Gastroesophageal sphincter (tissue), 4 donors: Measurements from ENCODE around the gene LRRN4CL. TPM values are rescaled to one million over a fixed set of nuclear protein-coding genes. Genes with fewer than 3 reads are reported as not detected.

Experiments used
- ATAC-seq: fragments of 150-250 bp; one replicate; pipeline ENCODE4 v1.9.1; 2016; ENCODE audit warnings: mild to moderate bottlenecking, moderate library complexity
- H3K27ac ChIP-seq, 4 donors: fragments of 200-600 bp; sonication (generic) in 3 of 4; 1 replicate in 3 of 4; 2 replicates in 1 of 4; pipeline ENCODE4 v1.5.1; 2016 to 2019
- H3K27me3 ChIP-seq: fragments of 200-600 bp; sonication (generic); one replicate; pipeline ENCODE4 v1.5.1; 2019
- H3K36me3 ChIP-seq, 2 donors: fragments of 200-600 bp; sonication (generic); one replicate each; pipeline ENCODE4 v1.5.1; 2019; ENCODE audit warnings: control low read depth in 1 of 2
- H3K4me1 ChIP-seq, 3 donors: fragments of 200-600 bp; sonication (generic); 1 replicate in 2 of 3; 2 replicates in 1 of 3; pipeline ENCODE4 v1.5.1; 2016 to 2019; ENCODE audit warnings: control low read depth in 2 of 3
- H3K4me3 ChIP-seq, 2 donors: fragments of 200-600 bp; sonication (generic); one replicate each; pipeline ENCODE4 v1.5.1; 2019; ENCODE audit warnings: mild to moderate bottlenecking in 1 of 2, moderate library complexity in 1 of 2
- H3K9me3 ChIP-seq, 3 donors: fragments of 200-600 bp; sonication (generic); one replicate each; pipeline ENCODE4 v1.5.1; 2017 to 2019; ENCODE audit warnings: control low read depth in 2 of 3
- CTCF ChIP-seq, 4 experiments: fragments of 200-600 bp in 2 of 4; fragments of 450-650 bp in 2 of 4; sonication (generic) in 1 of 4; IDR thresholded peaks; one replicate each; pipeline ENCODE4 v1.5.1; 2017 to 2019; ENCODE audit warnings: antibody characterized with exemption in 4 of 4, mild to moderate bottlenecking in 2 of 4, moderate library complexity in 2 of 4
- EP300 ChIP-seq: sonication (generic); formaldehyde crosslinking; IDR thresholded peaks from one replicate; pipeline ENCODE4 v1.6.1; 2017; ENCODE audit warnings: antibody characterized with exemption, mild to moderate bottlenecking
- POLR2A ChIP-seq, 2 donors: fragments of 450-650 bp; IDR thresholded peaks; one replicate each; pipeline ENCODE4 v1.6.1; 2017; ENCODE audit warnings: antibody characterized with exemption in 2 of 2, mild to moderate bottlenecking in 2 of 2, moderate library complexity in 1 of 2
- POLR2AphosphoS5 ChIP-seq: sonication (generic); formaldehyde crosslinking; IDR thresholded peaks from one replicate; pipeline ENCODE4 v1.6.1; 2017; ENCODE audit warnings: antibody characterized with exemption
- WGBS, 2 donors: methylation state at CpG; one replicate each; pipeline ENCODE4 v1.1.5; 2018; ENCODE audit warnings: low coverage in 1 of 2; 5-methylcytosine and 5-hydroxymethylcytosine counted together
- total RNA-seq, 4 donors: library from RNA; depleted of rRNA; stranded (reverse); fragments of >200 nt; gene quantifications; one replicate each; pipeline ENCODE4 v1.1.0, GENCODE V29; 2016

Gene LRRN4CL
- total RNA-seq, 4 donors from 2014 or later, result 20.1 to 42.1 (median 32.1) TPM

GRCh38 chr11:62724171-62724570 lies 34.8 kb upstream of the LRRN4CL start:
- peak overlapping the region in 1 of 2 donors; percentile 98 for H3K4me3 ChIP-seq
- H3K27ac ChIP-seq, result peak overlapping the region in 3 of 4 donors; percentile 47 to 96 (median 96)
- H3K36me3 ChIP-seq, result peaks cover 23 to 50% of the 10 kb centered on the region in 2 donors
- 26 to 43% methylated on average over 8 of the region's 8 CpGs for WGBS, 2 donors
- no peaks in the 10 kb centered on the region for H3K9me3 ChIP-seq
- TF ChIP-seq POLR2A (IDR thresholded peaks at IDR 0.05) (no peak), EP300 (no peak), CTCF (IDR thresholded peaks at IDR 0.05) (no peak), POLR2AphosphoS5 (no peak)
- H3K4me1 ChIP-seq, result peaks cover 0 to 54% (median 12%) of the 10 kb centered on the region in 3 donors
- no peaks in the 10 kb centered on the region for H3K27me3 ChIP-seq
- ATAC-seq, result no peak

GRCh38 chr11:62721994-62722393 lies 32.7 kb upstream of the LRRN4CL start:
- 64% methylated on average over 3 to 4 of the region's 7 CpGs for WGBS, 2 donors
- Histone ChIP-seq H3K4me3 (no peak overlapping the region), H3K4me1 (peaks cover 0 to 64% (median 12%) of the 10 kb centered on the region in 3 donors), H3K27me3 (no peaks in the 10 kb centered on the region), H3K27ac (peak overlapping the region in 2 of 4 donors; percentile 18 to 52), H3K9me3 (no peaks in the 10 kb centered on the region), H3K36me3 (peaks cover 29 to 72% of the 10 kb centered on the region in 2 donors)
- no peak for ATAC-seq
- TF ChIP-seq POLR2A (IDR thresholded peaks at IDR 0.05) (no peak), EP300 (no peak), POLR2AphosphoS5 (no peak), CTCF (IDR thresholded peaks at IDR 0.05) (no peak)

- no peaks in the 10 kb centered on the region for H3K9me3 ChIP-seq
Measured at GRCh38 chr11:62719302-62719978, 30.1 kb upstream of the LRRN4CL start.

GRCh38 chr11:62716816-62717215 lies 27.5 kb upstream of the LRRN4CL start:
- H3K4me3 ChIP-seq, result no peak overlapping the region
- no peak for TF ChIP-seq EP300
- no peak for TF ChIP-seq CTCF (IDR thresholded peaks at IDR 0.05)
- no peak for TF ChIP-seq POLR2A (IDR thresholded peaks at IDR 0.05)
- TF ChIP-seq POLR2AphosphoS5, result no peak
- H3K9me3 ChIP-seq, result no peaks in the 10 kb centered on the region
- WGBS, 2 donors, result 76 to 85% methylated on average over 11 of the region's 11 CpGs
- H3K36me3 ChIP-seq, result peaks cover 27 to 100% of the 10 kb centered on the region in 2 donors
- no peaks in the 10 kb centered on the region for H3K27me3 ChIP-seq
- ATAC-seq, result no peak
- no peak overlapping the region for H3K27ac ChIP-seq
- H3K4me1 ChIP-seq, result peaks cover 0 to 31% (median 0%) of the 10 kb centered on the region in 3 donors

More at GRCh38 chr11:62719302-62719978, 30.1 kb upstream of the LRRN4CL start:
- Histone ChIP-seq H3K4me1 (peaks cover 0 to 45% (median 10%) of the 10 kb centered on the region in 3 donors), H3K27me3 (no peaks in the 10 kb centered on the region), H3K27ac (peak overlapping the region in 1 of 4 donors; percentile 9), H3K4me3 (no peak overlapping the region), H3K36me3 (peaks cover 32 to 98% of the 10 kb centered on the region in 2 donors)
- TF ChIP-seq CTCF (IDR thresholded peaks at IDR 0.05), result no peak
- TF ChIP-seq EP300, result no peak
- TF ChIP-seq POLR2AphosphoS5, result no peak
- TF ChIP-seq POLR2A (IDR thresholded peaks at IDR 0.05), result no peak
- ATAC-seq, result no peak
- 67 to 83% methylated on average over 1 to 2 of the region's 2 CpGs for WGBS, 2 donors

- TF ChIP-seq POLR2A (IDR thresholded peaks at IDR 0.05) (no peak), EP300 (no peak), POLR2AphosphoS5 (no peak), CTCF (IDR thresholded peaks at IDR 0.05) (no peak)
- WGBS, 2 donors, result 82 to 84% methylated on average over 5 of the region's 5 CpGs
- Histone ChIP-seq H3K27ac (no peak overlapping the region), H3K36me3 (peaks cover 21 to 100% of the 10 kb centered on the region in 2 donors), H3K27me3 (no peaks in the 10 kb centered on the region), H3K4me3 (no peak overlapping the region), H3K9me3 (no peaks in the 10 kb centered on the region), H3K4me1 (peaks cover 0 to 30% (median 0%) of the 10 kb centered on the region in 3 donors)
- no peak for ATAC-seq
Measured at GRCh38 chr11:62716206-62716605, 26.9 kb upstream of the LRRN4CL start.
